Measurements from ENCODE around the gene KLHL11. TPM values are rescaled to one million over a fixed set of nuclear protein-coding genes. Genes with fewer than 3 reads are reported as not detected.
A peak's percentile ranks its signal among the peaks of the same experiment; 100 is the strongest.
"Not testable (repeated sequence)": the region's sequence is repeated elsewhere in the genome, so short reads cannot be mapped to it uniquely, and the experiment has no call there.

KLHL11 gene
- total and polyA plus RNA-seq, 9 donors: 2.7 to 30.5 (median 19.4) TPM

GRCh38 chr17:41865596-41865893 is 322 bp upstream of the KLHL11 start:
- WGBS, 3 donors: 0 to 2% (median 1%) methylated on average over 10 of the region's 10 CpGs
- Histone ChIP-seq H3K9me3 (no peaks in the 10 kb centered on the region), H3K36me3 (no peaks in the 10 kb centered on the region), H3K4me3 (peak overlapping the region; percentile 99), H3K27me3 (no peaks in the 10 kb centered on the region), H3K4me1 (ENCODE audit: insufficient read depth) (peaks cover 10% of the 10 kb centered on the region), H3K27ac (peak overlapping the region in 1 of 2 donors; percentile 85)
- TF ChIP-seq POLR2A (IDR thresholded peaks at IDR 0.05) (no peak), CTCF (IDR thresholded peaks at IDR 0.05) (no peak), EP300 (IDR thresholded peaks at IDR 0.05) (no peak)
- intact Hi-C loops (cut with DNase I): loop anchor here in 1 of 4 donors (10.0 kb wide), 1 partner anchor 61 kb away; no protein-coding TSS in a partner anchor
- no peak for DNase-seq

- Histone ChIP-seq H3K27me3 (no peaks in the 10 kb centered on the region), H3K27ac (peak overlapping the region in 1 of 2 donors; percentile 85), H3K36me3 (no peaks in the 10 kb centered on the region), H3K4me1 (ENCODE audit: insufficient read depth) (peaks cover 10% of the 10 kb centered on the region), H3K9me3 (no peaks in the 10 kb centered on the region), H3K4me3 (peak overlapping the region; percentile 99)
- no peak for TF ChIP-seq POLR2A (IDR thresholded peaks at IDR 0.05)
- TF ChIP-seq EP300 (IDR thresholded peaks at IDR 0.05): no peak
- intact Hi-C loops (cut with DNase I): loop anchor here in 1 of 4 donors (10.0 kb wide), 1 partner anchor 60 kb away; no protein-coding TSS in a partner anchor
- DNase-seq: no peak
- WGBS, 3 donors: 0% methylated on average over 24 to 25 of the region's 25 CpGs
Observed at GRCh38 chr17:41864498-41864835, 756 bp downstream of the KLHL11 start.

GRCh38 chr17:41863074-41863848 is 2.0 kb downstream of the KLHL11 start:
- H3K27ac ChIP-seq: no peak overlapping the region
- intact Hi-C loops (cut with DNase I): loop anchor here in 1 of 4 donors (10.0 kb wide), 1 partner anchor 58 kb away; no protein-coding TSS in a partner anchor
- peaks cover 10% of the 10 kb centered on the region for H3K4me1 ChIP-seq (ENCODE audit: insufficient read depth)
- no peaks in the 10 kb centered on the region for H3K27me3 ChIP-seq
- TF ChIP-seq EP300 (IDR thresholded peaks at IDR 0.05) (no peak), CTCF (IDR thresholded peaks at IDR 0.05) (no peak), POLR2A (IDR thresholded peaks at IDR 0.05) (no peak)
- peak overlapping the region; percentile 99 for H3K4me3 ChIP-seq
- 61 to 64% (median 61%) methylated on average over 18 of the region's 18 CpGs for WGBS, 3 donors
- H3K36me3 ChIP-seq: no peaks in the 10 kb centered on the region
- no peak for DNase-seq
- no peaks in the 10 kb centered on the region for H3K9me3 ChIP-seq

GRCh38 chr17:41860254-41860931 is 4.8 kb downstream of the KLHL11 start:
- intact Hi-C loops (cut with DNase I): loop anchor here in 1 of 4 donors (10.0 kb wide), 1 partner anchor 56 kb away; no protein-coding TSS in a partner anchor
- peaks cover 12% of the 10 kb centered on the region for H3K4me1 ChIP-seq (ENCODE audit: insufficient read depth)
- H3K4me3 ChIP-seq: no peak overlapping the region
- no peaks in the 10 kb centered on the region for H3K27me3 ChIP-seq
- no peaks in the 10 kb centered on the region for H3K36me3 ChIP-seq
- H3K9me3 ChIP-seq: no peaks in the 10 kb centered on the region
- no peak for DNase-seq
- TF ChIP-seq EP300 (IDR thresholded peaks at IDR 0.05): no peak
- TF ChIP-seq CTCF (IDR thresholded peaks at IDR 0.05): no peak
- TF ChIP-seq POLR2A (IDR thresholded peaks at IDR 0.05): no peak
- WGBS, 3 donors: 81 to 87% (median 86%) methylated on average over 3 of the region's 3 CpGs
- no peak overlapping the region for H3K27ac ChIP-seq

- H3K4me1 ChIP-seq (ENCODE audit: insufficient read depth); H3K4me3 ChIP-seq; DNase-seq; H3K9me3 ChIP-seq; H3K36me3 ChIP-seq; H3K27ac ChIP-seq; intact Hi-C loops (cut with DNase I); H3K27me3 ChIP-seq: not testable (repeated sequence)
- 95 to 97% (median 96%) methylated on average over 14 of the region's 14 CpGs for WGBS, 3 donors
Observed at GRCh38 chr17:41851382-41851781, 13.8 kb downstream of the KLHL11 start.
